Lower lobe of right lung (tissue), 2 donors: ENCODE data around the gene FOXN3. TPM values are rescaled to one million over a fixed set of nuclear protein-coding genes. Genes with fewer than 3 reads are reported as not detected.

Experiments used
- ATAC-seq, 2 donors: fragments of 200-7000 bp; cut with Tn5 transposase; one replicate each; pipeline ENCODE4 v1.9.1; 2020 to 2022; ENCODE audit warnings: mild to moderate bottlenecking in 2 of 2, moderate library complexity in 2 of 2
- DNase-seq: peaks from one replicate; pipeline ENCODE4 v3.0.0-alpha.2; 2020
- H3K27ac ChIP-seq: fragments of 200-600 bp; one replicate; pipeline ENCODE4 v1.8.0; 2022
- H3K27me3 ChIP-seq: fragments of 200-600 bp; one replicate; pipeline ENCODE4 v1.8.0; 2022; ENCODE audit warnings: low read depth
- H3K36me3 ChIP-seq: fragments of 200-600 bp; one replicate; pipeline ENCODE4 v1.8.0; 2022; ENCODE audit warnings: mild to moderate bottlenecking
- H3K4me1 ChIP-seq: fragments of 200-600 bp; one replicate; pipeline ENCODE4 v1.8.0; 2022
- H3K4me3 ChIP-seq: fragments of 200-600 bp; one replicate; pipeline ENCODE4 v1.8.0; 2022; ENCODE audit warnings: mild to moderate bottlenecking
- H3K9me3 ChIP-seq: fragments of 200-600 bp; one replicate; pipeline ENCODE4 v1.8.0; 2022
- intact Hi-C: fragments of 100-400 bp; cut with DNase I; formaldehyde crosslinking; loops from one replicate; pipeline ENCODE4 v1.11.0; 2022
- total RNA-seq: library from RNA; stranded (reverse); fragmentation: NEBNext Ultra II Directional; extraction: Animal tissue kit (Norgen Biotek cat#: 25700); gene quantifications from one replicate; pipeline ENCODE4 v1.2.1, GENCODE V29; 2021
- TF ChIP-seq, protein P1 (sequence below): fragments of 200-600 bp; IDR thresholded peaks from one replicate; pipeline ENCODE4 v1.8.0; 2022; ENCODE audit warnings: antibody characterized with exemption, mild to moderate bottlenecking
- donor health status: DM: no; HTN: yes; CAD: no; lungs with severe emphysema.

Gene FOXN3
- total RNA-seq, 1 donor from 2014 or later, result 116 TPM

DNA sequence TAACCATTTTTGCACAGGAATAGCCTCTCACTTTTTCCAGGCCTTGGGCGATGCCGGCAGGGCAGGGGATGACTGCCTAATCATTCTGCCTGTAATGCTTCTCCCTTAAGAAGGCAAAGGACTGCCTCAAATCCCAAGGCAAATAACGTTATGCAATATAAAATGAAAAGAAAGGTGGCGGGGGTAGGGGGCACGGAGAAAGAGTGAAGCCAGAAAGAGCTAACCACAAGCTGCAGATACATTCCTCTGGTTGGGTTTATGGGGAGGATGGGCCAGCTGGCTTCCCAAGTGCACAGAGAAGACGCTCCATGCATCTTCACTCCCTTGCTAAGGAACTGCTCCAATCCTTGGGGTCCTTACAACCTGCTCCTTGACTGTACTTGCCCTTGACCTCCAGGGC lies 229.5 kb downstream of the FOXN3 start:
- H3K9me3 ChIP-seq, result no peaks in the 10 kb centered on the region
- H3K27ac ChIP-seq, result no peak overlapping the region
- intact Hi-C loops, result no loop called here
- ATAC-seq (no peak), DNase-seq (no peak)
- H3K36me3 ChIP-seq, result peaks cover 9% of the 10 kb centered on the region
- no peaks in the 10 kb centered on the region for H3K27me3 ChIP-seq
- no peaks in the 10 kb centered on the region for H3K4me1 ChIP-seq
- no peak overlapping the region for H3K4me3 ChIP-seq
- TF ChIP-seq, protein P1, sequence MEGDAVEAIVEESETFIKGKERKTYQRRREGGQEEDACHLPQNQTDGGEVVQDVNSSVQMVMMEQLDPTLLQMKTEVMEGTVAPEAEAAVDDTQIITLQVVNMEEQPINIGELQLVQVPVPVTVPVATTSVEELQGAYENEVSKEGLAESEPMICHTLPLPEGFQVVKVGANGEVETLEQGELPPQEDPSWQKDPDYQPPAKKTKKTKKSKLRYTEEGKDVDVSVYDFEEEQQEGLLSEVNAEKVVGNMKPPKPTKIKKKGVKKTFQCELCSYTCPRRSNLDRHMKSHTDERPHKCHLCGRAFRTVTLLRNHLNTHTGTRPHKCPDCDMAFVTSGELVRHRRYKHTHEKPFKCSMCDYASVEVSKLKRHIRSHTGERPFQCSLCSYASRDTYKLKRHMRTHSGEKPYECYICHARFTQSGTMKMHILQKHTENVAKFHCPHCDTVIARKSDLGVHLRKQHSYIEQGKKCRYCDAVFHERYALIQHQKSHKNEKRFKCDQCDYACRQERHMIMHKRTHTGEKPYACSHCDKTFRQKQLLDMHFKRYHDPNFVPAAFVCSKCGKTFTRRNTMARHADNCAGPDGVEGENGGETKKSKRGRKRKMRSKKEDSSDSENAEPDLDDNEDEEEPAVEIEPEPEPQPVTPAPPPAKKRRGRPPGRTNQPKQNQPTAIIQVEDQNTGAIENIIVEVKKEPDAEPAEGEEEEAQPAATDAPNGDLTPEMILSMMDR, result no peak

DNA sequence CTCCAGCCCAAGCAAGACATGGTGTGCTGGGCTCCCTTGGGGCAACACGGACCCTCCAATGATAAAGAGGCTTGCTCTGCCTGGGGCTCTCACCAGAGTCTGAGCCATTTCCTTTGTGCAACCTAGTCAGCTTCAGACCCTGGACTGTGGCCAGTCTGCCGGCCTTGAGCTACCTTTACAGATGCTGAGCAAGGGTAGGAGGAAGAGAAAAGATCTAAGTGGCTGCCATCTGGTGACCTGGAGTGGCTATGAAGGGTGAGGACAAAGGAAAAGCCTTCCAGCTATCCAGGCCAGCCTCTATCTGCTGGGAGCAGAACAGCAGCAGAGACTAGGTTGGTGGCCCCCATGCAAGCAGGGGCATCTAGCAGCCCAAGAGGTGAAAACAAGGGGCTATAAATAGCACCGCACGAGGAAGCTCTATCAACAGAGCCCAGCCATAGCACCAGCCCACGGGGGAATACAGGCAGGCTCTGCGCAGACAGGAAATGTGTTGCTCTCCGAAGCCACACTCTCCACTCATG lies 230.1 kb downstream of the FOXN3 start:
- peaks cover 9% of the 10 kb centered on the region for H3K36me3 ChIP-seq
- H3K27me3 ChIP-seq, result no peaks in the 10 kb centered on the region
- ATAC-seq (peak in 1 of 2 donors; percentile 11), DNase-seq (no peak)
- H3K4me3 ChIP-seq, result no peak overlapping the region
- intact Hi-C loops, result no loop called here
- H3K4me1 ChIP-seq, result no peaks in the 10 kb centered on the region
- H3K9me3 ChIP-seq, result no peaks in the 10 kb centered on the region
- TF ChIP-seq, protein P1, result no peak
- no peak overlapping the region for H3K27ac ChIP-seq

DNA sequence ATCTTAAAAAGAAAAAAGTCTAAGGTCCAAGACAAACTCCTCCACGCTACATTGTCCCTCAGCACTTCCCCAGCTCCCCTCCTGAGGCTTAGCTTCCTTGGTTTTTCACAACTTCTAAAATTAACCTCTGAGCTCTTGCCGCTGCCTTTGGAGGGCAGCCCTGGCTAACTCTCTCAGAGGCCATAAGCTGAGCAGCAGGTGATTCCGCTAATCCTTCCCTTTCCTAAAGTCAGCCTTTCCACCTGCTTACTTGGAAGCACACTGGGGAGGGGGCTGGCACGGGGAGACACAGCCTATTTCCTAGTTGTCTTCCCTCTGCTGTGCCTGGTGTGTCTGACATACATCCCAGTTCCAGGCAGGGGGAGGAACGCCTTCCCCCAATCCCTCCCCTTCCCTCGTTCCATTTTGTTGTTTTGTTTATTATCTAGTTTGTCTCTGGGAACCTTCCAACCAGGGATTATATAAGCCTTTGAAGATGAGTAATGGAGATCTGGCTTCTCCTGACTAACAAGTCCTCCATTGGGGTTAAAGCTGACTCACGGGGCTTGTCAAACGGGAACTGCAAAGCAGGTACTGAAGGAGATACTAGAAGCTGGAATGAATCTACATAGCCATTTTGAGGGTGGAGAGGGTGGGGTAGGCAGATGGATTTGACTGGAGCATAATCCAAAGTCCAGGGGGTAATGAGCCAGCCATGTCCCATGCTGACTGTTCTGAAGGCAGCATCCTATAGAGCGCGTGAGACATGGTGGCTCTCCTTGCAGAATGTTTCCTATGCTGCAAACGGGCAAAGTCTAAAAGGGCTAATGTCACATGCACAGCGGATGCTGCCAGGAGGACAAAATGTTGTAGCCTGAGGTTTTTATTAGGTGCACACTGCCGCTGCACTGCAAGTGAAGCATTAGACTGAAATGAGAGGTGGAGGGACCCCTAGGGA lies 230.8 kb downstream of the FOXN3 start:
- intact Hi-C loops, result no loop called here
- TF ChIP-seq, protein P1, result no peak
- DNase-seq, result no peak
- no peaks in the 10 kb centered on the region for H3K27me3 ChIP-seq
- H3K9me3 ChIP-seq, result no peaks in the 10 kb centered on the region
- no peaks in the 10 kb centered on the region for H3K4me1 ChIP-seq
- H3K27ac ChIP-seq, result no peak overlapping the region
- no peak for ATAC-seq
- no peak overlapping the region for H3K4me3 ChIP-seq
- peaks cover 9% of the 10 kb centered on the region for H3K36me3 ChIP-seq

DNA sequence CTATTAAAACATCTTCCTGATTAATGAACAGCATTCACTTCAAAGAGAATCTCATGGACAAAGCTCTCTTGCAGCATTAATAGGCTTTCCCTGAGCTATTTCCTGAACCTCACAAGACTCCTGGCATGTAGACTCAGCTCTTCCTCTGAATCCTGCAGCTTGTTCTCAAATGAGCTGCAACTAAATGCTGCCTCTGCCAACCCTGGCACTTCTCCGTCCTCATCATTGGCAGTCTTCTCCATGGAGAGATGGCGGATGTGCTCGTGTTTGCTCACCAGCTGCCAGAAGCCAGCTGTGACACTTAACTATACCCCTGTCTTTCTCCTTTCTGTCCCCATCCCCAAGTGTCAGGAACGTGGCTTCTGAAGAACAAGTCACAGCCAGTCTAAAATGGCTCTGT lies 232.1 kb downstream of the FOXN3 start:
- TF ChIP-seq, protein P1, result no peak
- no peaks in the 10 kb centered on the region for H3K4me1 ChIP-seq
- H3K9me3 ChIP-seq, result no peaks in the 10 kb centered on the region
- intact Hi-C loops, result no loop called here
- DNase-seq (no peak), ATAC-seq (no peak)
- H3K27me3 ChIP-seq, result no peaks in the 10 kb centered on the region
- H3K27ac ChIP-seq, result no peak overlapping the region
- peaks cover 9% of the 10 kb centered on the region for H3K36me3 ChIP-seq
- no peak overlapping the region for H3K4me3 ChIP-seq

DNA sequence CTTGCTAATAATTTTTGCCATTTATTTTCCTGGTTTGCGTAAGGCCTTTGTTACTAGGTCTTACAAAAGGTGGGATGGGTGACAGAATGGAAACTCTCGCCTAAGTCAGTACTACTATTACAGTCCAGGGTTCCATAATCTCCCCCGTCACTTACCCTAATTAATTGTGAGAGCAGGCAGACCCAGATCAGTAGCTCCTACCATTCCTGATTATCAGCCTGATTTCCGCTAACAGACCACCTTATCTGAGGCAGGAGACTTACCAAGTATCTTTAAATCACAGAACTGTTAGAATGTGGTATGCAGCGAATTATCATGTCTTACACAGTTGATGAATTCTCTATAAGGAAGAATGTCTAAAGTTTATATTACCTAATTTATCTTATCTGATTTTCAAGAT lies 234.7 kb downstream of the FOXN3 start:
- TF ChIP-seq, protein P1, result no peak
- Histone ChIP-seq H3K4me3 (no peak overlapping the region), H3K36me3 (no peaks in the 10 kb centered on the region), H3K4me1 (peaks cover 4% of the 10 kb centered on the region), H3K27me3 (no peaks in the 10 kb centered on the region), H3K9me3 (no peaks in the 10 kb centered on the region), H3K27ac (no peak overlapping the region)
- ATAC-seq (no peak), DNase-seq (no peak)
- intact Hi-C loops, result no loop called here
